HL-60 (cell line): ENCODE results near the gene SEC61A1.

ENCODE experiments used
- DNase-seq, 2 experiments: peaks; one replicate each; pipeline ENCODE4 v3.0.0-alpha.2; 2010 to 2020; ENCODE audit warnings: low read depth in 1 of 2, low spot score in 1 of 2
- H3K27ac ChIP-seq: fragments of 250-450 bp; sonication (Bioruptor Pico); replicated peaks from 2 replicates; pipeline ENCODE4 v1.5.1; 2020; ENCODE audit warnings: mild to moderate bottlenecking, moderate library complexity
- H3K27me3 ChIP-seq: fragments of 250-450 bp; sonication (Bioruptor Pico); 2 replicates; pipeline ENCODE4 v1.5.1; 2021; ENCODE audit warnings: mild to moderate bottlenecking, moderate library complexity; ENCODE audit not compliant: insufficient read depth, poor library complexity, severe bottlenecking
- H3K4me3 ChIP-seq: replicated peaks from 2 replicates; pipeline ENCODE4 v1.5.1; 2011; ENCODE audit warnings: mild to moderate bottlenecking, control low read depth, low read length; ENCODE audit not compliant: insufficient read depth
- CTCF ChIP-seq: IDR thresholded peaks from one replicate; pipeline ENCODE4 v1.5.1; 2011; ENCODE audit warnings: low read length, control low read depth, inconsistent platforms; ENCODE audit not compliant: insufficient read depth
- GABPA ChIP-seq: IDR thresholded peaks from 2 replicates; pipeline ENCODE4 v1.6.1; 2012; ENCODE audit warnings: low read depth
- POLR2AphosphoS5 ChIP-seq: IDR thresholded peaks from 2 replicates; pipeline ENCODE4 v1.6.1; 2012; ENCODE audit warnings: low read depth
- REST ChIP-seq: IDR thresholded peaks from 2 replicates; pipeline ENCODE4 v1.6.1; 2012; ENCODE audit warnings: low read depth; ENCODE audit not compliant: insufficient replicate concordance
- SPI1 ChIP-seq: IDR thresholded peaks from 2 replicates; pipeline ENCODE4 v1.6.1; 2012; ENCODE audit warnings: low read depth, mild to moderate bottlenecking, borderline replicate concordance

SEC61A1 gene

DNA sequence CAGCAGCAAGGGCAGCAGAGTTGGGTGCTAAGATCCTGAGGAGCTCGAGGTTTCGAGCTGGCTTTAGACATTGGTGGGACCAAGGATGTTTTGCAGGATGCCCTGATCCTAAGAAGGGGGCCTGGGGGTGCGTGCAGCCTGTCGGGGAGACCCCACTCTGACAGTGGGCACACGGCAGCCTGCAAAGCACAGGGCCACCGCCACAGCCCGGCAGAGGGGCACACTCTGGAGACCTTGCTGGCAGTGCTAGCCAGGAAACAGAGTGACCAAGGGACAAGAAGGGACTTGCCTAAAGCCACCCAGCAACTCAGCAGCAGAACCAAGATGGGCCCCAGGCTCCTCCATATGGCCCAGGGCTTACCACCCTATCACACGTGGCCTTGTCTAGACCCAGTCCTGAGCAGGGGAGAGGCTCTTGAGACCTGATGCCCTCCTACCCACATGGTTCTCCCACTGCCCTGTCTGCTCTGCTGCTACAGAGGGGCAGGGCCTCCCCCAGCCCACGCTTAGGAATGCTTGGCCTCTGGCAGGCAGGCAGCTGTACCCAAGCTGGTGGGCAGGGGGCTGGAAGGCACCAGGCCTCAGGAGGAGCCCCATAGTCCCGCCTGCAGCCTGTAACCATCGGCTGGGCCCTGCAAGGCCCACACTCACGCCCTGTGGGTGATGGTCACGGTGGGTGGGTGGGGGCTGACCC lies 18.8 kb downstream of the SEC61A1 start:
- H3K4me3 ChIP-seq: no peak overlapping the region
- H3K27ac ChIP-seq: no peak overlapping the region
- DNase-seq: no peak
- TF ChIP-seq POLR2AphosphoS5 (peak; percentile 37; the same call in 1 of the 2 replicates), CTCF (no peak)
- H3K27me3 ChIP-seq: no peaks in the 10 kb centered on the region

DNA sequence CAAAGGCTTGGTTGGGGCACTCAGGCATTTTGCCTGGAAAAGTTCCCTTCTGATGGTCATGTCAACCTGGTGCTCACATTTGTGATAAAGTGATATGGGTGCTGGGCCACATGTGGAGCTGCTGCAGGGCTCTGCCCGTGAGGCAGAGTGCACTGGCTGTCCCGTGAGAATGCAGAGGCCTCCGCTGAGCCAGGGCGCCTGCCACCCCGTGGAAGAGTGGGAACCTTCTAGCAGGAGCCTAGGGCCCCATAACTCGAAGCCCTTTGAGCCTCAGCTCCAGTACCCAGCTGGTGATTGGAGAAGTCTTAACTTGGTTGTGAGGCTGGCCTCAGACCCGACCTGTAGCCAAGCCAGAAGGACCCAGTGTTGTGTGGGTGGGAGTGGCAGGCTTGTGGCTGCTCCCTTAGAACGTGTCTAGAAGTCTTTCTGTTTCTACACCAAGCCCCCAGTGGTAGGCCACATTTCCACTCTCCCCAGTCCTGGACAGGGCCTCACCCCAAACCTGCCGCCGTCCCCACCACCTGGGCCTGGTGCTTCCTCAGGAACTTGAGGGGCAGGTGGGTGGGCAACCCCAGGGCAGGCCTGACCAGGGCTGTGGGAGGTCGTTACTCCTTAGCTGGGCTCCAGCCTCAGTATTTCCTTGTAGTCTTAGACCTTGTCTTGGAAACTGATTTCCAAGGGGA lies 19.7 kb downstream of the SEC61A1 start:
- DNase-seq: no peak
- TF ChIP-seq POLR2AphosphoS5 (peak; percentile 58; the same call in 1 of the 2 replicates), SPI1 (no peak)
- Histone ChIP-seq H3K27ac (no peak overlapping the region), H3K27me3 (no peaks in the 10 kb centered on the region), H3K4me3 (no peak overlapping the region)

DNA sequence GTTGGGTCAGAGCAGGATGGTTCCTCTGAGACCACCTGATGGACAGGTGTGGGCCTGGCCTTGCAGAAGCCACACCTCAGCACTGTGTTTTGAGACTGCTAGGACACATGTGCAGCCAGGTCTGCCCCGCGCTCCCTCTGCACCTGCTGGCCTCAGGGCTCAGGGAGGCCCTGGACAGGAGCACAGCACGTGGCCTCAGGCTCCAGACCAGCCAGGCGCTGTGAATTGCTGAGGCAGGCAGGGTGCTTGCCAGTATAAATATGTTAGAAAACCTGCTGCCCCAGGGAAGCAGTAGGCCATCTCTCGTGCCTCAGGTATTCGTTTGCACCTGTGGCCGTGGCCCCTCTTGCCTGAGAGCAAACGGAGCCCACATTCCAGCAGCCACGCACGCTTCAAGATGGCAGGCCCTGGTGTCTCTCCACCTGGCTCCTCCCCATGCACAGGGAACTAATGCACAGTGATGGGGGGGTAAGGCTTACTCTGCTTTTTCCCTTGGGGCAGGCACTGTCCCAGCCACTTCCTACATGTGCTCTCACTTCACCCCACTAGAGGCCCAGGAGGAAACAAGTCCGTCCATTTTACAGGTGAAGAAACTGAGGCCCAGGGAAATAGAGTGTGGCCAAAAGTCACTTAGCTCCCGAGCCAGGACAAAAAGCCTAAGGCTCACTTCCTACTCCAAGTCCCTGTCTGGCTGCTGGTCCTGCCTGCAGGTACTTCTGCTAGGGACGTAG lies 20.4 kb downstream of the SEC61A1 start:
- DNase-seq: no peak
- TF ChIP-seq REST (no peak), GABPA (no peak), POLR2AphosphoS5 (no peak; the same call in 1 of the 2 replicates), CTCF (no peak), SPI1 (no peak)
- H3K4me3 ChIP-seq: no peak overlapping the region
- no peaks in the 10 kb centered on the region for H3K27me3 ChIP-seq
- H3K27ac ChIP-seq: no peak overlapping the region

DNA sequence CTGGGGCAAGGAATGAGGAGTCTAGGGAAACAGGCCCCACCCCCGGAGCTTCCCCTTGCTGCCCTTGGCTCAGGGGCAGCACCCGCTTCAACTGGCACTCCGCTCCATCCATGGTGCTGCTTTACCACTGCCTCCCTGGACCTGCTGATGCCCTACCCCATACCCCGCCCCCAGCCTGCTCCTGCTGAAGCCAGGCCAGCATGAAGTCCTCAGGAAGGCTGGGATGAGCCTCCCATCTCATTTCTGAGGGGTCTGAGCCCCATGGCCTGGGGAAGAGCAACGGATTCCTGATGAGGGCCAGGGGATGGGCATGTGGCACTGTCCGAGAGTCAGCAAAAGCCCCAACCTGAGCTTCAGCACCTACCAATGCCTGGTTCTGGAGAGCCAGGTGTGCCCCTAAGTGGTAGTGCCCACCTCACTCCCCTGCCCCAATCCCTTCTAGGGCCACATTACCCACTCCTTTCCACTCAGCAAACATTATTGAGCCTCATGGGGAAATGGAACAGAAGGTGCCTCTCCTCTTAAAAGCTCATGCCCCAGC lies 21.0 kb downstream of the SEC61A1 start:
- Histone ChIP-seq H3K27me3 (no peaks in the 10 kb centered on the region), H3K27ac (no peak overlapping the region), H3K4me3 (no peak overlapping the region)
- no peak for DNase-seq
- no peak for TF ChIP-seq SPI1
- no peak for TF ChIP-seq REST
- TF ChIP-seq POLR2AphosphoS5: no peak; the same call in 1 of the 2 replicates
- no peak for TF ChIP-seq GABPA
- TF ChIP-seq CTCF: no peak
